ENCODE measurements around the gene FBN1.

FBN1 gene

DNA sequence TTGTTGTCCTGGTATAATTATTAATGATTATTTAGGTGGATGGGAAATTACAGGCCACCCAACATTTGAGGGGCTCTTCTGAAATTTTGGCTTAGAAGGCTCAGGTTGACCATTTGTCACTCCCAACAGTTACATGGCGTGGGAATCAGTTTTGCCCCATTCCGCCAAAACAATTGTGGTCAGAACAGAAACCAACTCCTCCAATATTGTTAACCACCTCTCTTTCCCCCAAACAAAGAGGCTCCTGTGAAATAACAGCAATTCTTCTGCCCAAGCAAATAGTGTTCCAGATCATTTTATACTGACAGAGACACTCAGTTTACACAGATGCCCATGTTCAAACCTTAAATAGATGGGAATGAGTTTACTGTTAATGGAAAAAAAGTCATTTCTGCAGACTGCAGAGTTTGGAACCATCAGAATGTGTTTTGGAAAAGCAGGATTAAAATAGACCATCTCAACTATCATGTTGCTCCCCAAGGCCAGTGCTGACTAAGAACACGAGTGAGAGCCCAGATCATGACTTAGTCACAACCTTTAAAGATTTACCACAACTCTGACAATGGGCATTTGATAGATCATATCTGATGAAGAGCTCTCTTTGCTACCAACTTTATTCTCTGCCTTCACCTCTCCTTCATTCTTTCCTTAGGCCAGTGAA is 212.2 kb downstream of the FBN1 start:
- DNase-seq (ENCODE audit: low read depth, low spot score), result no peak

DNA sequence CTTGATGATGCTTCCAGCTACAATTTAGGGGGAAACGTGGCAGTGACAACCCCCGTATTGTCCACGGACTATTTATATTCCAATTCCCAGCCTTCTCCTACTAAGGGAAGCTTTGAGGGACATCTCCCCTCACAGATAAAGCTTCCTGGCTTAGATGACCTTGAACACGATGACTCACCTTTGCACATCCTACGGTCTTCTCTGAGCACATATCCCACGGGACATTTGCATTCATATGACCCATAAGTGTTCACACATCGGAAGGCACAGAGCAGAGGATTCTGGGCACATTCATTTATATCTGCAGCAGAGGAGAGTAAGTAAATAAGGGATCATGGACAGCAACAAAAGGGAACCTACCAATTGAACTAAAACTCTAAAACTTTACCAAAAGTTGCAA is 212.8 kb downstream of the FBN1 start:
- no peak for DNase-seq (ENCODE audit: low read depth, low spot score)

DNA sequence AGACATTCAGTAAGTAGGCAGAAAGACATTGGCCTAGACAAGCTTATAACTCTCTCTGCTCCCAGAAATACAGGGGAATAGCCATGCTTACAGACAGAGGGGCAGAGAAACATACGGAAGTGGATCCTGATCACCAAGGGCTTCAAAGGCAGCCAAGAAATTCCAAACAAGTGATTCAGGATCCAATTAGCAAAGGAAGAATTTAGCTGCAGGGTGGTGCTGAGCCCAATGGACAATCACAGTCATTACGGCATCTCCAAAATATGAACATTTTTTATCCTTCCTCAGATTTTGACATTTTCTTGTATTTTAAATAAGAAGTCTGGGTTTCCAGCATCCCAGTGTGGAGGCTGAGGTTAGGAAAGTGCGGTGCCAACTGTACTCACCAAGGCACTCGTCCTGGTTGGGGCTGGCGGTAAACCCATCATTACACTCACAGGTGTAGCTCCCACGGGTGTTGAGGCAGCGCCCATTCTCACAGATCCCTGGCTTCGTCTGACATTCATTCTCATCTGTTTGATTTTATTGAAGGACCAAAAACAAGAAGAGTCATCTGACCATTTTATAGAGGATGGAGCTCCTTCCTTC is 217.5 kb downstream of the FBN1 start:
- DNase-seq (ENCODE audit: low read depth, low spot score), result no peak

DNA sequence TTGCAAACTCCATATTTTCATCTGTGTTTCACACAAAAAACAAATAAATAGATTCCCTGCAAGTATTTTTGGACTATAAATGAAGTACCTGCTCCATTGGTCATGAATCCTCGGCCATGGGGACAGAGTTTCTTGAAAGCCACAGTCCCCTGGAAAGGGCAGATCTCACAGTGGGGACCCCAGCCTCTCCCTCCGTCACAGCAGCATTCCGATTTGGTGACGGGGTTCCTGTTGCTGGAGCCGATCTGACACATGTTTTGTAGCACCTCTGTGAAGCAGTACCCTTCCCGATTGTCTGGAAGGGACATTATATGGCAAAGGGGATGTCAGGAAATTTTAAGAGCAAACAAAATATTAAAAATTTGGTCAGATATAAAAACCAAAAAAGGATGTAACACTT is 218.0 kb downstream of the FBN1 start:
- no peak for DNase-seq (ENCODE audit: low read depth, low spot score)

DNA sequence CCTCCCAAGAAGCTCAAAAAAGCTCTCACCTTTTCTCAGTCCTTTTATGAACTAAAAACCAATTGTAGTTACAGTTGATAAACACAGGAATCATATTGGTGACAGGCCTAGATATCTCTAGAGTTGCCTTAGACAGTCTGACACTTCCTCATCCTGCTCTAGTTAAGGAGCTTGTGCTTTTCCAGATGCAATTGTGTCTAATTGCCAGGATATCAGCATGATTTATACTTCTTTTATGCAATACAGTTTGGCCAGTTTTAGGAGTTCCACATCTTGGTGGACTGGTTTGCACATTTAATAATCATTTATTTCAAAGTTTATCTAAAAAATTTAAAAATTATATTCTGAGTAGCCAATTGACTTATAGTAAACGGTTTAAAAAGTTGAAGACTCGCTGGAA is 218.6 kb downstream of the FBN1 start:
- DNase-seq (ENCODE audit: low read depth, low spot score), result no peak

DNA sequence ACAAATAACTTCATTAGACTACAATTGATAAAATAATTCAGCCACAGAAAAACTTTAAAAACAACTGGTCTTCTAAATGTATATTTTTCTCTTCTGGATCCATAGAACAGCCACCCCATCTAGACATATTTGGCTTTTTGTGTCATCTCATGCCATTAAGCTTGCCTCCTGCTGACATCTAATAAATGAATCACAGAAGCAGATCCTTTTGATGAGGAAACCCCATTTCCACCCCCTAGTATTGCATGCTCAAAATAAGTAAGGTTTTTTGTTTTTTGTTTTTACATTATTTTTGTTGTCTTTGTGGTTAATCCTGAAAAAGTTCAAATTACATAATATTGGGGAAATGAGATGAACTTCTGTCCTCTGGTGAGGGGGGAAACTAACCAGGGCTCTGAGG is 219.5 kb downstream of the FBN1 start:
- no peak for DNase-seq (ENCODE audit: low read depth, low spot score)

DNA sequence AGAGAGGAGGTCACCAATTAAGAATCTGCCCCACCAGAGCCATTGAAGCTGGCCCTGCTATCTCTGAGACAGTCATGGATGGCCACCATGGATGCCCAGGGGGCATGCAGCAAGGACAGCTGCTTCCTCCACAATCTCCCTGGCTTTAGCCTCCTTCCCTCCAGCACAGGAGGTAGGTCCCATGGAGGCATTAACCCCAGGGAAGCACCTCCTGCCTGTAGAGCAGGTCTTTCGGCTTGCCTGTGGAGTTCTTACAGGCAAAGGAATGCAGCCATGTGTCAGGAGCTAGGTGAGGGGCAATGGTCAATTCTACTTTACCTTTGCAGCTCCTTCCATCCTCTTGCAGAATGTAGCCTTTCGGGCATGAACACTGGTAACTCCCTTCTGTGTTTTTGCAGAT is 220.5 kb downstream of the FBN1 start:
- DNase-seq (ENCODE audit: low read depth, low spot score), result no peak

DNA sequence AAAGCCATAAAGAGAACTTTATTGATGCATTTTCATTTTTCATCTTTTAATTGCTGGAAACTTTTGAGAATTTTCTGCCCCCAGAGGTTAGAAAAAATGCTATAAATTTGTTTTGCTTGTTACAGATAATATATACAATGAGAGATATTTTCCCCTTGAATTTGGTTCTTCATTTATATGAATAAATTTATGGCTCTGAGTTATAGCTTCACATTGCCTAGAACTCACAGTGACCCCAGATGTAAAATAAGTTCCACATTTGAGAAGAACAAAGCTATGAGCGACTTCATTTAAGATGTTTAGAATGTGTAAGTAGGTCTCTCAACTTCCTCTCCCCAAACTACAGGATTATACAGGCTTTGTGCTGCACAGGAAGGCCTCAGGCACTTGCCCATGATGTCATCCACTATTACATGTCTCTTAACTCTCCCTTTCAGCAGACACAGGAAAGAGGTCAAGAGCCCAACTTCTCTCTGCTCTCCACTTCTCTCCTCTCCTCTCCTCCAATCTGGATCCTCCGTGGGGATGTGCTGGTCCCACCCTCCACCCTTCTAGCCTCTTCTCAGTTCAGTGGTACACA is 221.5 kb downstream of the FBN1 start:
- no peak for DNase-seq (ENCODE audit: low read depth, low spot score)

DNA sequence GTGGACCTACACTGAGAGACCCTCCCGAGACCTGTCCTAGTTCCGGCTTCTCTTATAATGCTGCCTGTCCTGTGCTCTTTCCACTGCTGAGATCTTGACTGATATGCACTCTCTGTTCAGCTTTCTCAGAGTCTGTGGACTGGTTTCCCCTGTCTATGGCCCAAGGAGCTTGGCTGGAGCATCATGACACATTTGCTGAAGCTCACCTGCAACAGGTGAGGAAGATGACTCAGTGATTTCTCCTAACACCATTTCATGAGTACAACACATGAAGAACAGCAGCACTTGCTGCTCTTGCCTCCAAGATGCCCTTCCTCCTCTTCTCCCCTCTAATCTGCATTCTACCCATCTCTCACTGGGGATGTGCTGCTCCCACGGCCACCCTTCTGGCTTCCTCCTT is 222.2 kb downstream of the FBN1 start:
- no peak for DNase-seq (ENCODE audit: low read depth, low spot score)

DNA sequence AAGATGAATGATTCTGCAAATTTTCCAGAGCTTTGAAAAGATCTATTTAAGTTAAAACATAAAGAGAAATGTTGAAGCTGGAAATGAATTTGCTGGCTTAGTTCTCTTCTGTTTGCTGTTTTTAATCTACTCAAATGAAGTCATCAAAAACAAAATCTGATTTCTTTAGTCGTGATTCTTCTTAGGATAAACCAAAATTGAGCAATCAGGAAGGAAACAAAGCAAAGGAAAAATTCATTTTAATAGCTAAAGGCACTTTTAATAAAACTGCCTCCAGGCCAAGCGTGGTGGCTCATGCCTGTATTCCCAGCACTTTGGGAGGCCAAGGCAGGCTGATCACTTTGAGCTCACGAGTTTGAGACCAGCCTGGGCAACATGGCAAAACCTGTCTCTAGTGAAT is 223.1 kb downstream of the FBN1 start:
- DNase-seq (ENCODE audit: low read depth, low spot score), result no peak

DNA sequence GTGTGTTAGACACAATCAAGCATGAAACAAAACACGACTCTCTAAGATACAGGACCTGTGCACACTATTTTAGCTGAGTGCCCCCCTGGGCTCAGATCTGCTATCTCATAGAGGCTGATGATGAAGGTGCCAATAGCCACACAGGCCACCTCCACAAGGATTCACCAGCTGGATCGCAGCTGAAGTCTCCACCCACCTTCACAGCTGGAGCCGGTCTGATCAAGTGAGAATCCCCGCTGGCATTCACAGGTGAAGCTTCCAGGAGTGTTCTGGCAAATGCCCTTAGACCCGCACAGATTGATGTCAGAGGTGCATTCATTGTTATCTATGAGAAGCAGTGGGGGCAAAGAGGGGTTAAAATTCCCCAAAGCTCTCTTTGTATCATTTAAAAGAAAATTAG is 224.1 kb downstream of the FBN1 start:
- DNase-seq (ENCODE audit: low read depth, low spot score), result no peak

DNA sequence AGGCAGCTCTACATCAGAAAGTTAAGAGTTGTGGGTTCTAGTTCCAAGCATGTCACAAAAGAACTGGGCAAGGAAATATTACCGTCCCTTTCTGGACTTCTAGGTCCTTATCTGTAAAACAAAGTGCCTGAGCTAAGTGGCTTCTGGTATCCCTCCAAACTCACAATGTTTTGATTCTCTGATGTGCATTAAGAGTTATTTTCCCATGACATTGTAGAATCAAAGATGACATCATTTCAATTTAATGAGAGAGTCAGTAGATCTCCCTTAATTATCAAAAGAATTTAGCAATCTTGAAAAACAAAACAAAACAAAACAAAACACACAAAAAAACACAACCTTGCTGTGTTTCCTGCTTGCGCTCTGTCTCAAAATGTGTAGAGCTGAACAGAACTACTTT is 225.6 kb downstream of the FBN1 start:
- no peak for DNase-seq (ENCODE audit: low read depth, low spot score)

DNA sequence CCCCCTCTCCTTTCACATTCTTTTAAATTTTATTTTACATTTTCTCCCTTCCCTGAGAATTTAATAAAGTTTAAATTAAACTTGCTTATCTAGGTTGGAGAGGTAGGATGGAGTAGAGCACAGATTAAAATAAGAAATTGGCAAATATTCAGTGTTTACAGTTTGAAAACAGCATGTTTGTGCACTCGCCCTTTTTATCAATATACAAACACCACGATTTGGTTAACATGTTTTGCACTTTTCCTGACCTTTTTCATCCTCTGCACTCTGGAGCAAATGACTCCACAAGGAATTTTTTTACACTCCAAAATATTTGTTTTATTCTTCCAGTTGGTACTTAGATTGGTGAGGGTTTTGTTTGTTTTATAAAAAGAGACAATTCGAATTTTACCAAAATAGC is 227.2 kb downstream of the FBN1 start:
- DNase-seq (ENCODE audit: low read depth, low spot score), result no peak

DNA sequence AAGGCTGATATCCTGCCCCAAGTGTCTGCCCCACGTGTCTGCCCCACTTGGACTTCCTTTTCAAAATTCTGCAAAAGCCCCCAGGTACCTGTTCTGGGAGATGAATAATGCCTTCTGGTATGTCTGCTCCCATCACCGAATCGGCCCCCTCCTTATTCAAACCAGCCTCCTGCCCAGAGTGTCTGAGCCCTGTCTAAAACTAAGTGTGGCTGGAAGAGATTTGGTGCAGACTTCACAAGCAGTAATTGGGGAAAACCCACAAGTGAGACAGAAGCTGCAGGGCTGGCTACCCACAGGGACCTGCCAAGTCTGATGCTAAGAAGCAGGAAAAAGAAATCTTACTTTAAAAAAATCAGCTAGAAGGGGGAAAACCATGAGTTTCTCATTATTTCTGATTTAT is 229.2 kb downstream of the FBN1 start:
- DNase-seq (ENCODE audit: low read depth, low spot score), result no peak

DNA sequence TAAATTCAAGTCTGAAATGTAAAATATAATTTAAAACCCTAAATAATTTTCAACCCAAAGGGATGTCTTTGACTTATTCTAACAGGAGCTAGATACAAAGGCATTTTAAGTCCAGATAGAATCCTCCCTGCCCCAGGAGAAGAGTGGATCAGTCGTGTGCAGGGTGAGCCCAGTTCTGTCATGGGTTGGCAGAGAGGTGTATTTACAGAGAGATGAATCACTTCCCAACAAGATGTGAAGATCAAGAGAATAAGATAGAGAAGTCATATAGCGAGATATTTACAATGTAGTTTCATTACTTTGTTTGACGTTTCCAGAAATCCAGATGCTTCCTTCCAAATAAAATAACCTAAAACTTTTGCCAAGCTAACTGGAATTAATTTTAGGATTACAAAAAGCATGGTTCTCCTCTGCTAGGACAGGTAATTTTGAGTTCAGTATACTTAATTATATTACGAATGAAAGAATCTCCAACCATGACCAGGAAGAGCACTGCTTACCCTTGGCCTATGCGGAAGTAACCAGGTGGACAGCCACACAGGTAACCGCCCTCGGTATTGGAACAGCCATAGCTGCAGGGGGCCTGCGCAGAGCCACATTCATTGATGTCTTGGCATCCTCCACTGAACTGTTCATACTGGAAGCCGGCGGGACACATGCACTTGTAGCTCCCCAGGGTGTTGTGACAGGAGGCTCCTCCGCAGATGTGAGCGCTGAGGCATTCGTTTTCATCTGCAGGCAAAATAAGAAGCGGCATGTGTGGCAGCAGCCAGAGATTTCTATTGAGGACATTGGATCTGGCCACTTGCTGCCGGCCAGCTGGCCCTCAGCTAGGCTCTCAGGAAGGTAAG is 230.2 kb downstream of the FBN1 start:
- no peak for DNase-seq (ENCODE audit: low read depth, low spot score)

DNA sequence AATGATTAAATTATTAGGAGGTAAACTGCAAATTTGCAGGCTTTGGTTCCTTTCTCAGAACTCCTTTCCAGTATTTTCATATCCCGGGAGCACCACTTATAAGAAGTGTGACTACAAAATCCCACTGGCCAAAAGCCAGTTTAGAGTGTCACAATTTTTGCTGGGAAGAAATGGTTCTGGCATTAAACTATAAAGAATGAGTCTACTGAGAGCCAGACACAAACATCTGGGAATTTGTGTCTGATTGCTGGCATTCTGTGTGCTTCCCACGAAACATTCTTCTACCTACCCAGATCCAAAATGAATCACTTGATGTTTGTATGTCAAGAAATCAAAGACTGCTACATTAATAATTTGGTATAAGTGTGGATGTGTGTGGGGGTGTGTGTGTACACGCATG is 231.5 kb downstream of the FBN1 start:
- DNase-seq (ENCODE audit: low read depth, low spot score), result no peak

DNA sequence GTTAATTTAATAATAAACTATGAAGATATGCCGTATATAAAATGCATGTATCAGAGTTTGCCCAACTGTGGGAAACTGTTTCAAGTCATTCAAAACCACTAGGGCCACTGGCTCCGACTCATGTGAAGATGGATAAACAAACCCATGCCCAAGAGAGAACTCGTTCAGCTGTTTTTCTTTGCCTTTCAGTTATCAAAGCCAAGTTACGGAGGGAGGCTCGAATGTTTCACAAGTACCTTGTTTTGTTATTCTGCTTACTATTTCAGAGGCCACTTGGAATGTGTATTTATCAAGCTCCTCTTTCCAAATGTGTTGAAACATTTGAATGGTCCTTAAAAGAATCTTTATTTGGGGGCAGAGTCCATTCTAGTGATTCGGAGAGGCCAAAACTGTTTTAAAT is 232.2 kb downstream of the FBN1 start:
- DNase-seq (ENCODE audit: low read depth, low spot score), result no peak

DNA sequence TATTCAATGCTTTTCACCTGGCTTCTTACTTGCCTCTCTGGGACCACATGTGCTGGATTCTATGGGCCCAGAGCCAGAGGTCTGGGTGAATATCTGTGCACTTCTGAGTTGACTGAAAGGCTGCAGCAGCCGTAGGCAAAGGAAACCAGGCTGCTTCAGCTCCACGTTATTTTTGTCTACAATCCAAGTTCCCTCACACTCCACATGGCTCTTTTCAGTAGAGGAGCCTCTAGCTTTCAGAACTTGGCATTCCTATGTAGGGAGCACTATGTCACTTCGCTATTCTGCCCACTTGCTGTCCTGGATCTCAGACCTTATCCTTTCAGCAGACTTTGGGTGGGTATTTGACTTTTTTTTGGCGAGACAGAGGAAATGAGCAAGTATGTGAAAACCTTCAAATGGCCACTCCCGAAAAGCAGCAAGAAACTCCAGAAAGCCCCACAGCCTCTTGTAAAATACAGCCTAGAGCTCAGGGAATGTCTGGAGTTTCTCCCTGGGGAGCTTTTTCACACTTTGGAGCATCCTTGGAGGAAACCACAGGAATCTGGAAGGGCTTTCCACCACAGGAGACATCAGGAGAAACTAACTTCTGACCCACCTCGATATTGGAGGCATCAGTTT is 233.4 kb downstream of the FBN1 start:
- DNase-seq (ENCODE audit: low read depth, low spot score), result no peak

DNA sequence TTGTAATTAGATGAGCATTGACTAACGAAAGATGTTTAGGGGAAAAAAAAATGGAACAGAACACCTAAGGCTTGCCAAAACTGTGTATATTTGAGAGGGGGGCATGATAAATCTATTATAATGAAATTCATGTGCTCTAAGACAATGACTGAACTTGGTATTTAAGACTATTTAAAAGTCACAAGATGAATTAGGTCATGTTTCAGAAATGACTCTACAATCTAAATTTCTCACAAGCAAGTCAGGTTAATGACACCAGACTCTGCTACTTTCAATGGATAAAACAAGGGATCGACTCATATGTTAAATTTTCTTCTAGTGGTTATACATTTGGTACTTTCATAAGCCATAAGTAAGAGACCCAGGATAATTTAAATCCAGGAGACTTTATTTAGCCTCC is 235.9 kb downstream of the FBN1 start:
- DNase-seq (ENCODE audit: low read depth, low spot score), result no peak

DNA sequence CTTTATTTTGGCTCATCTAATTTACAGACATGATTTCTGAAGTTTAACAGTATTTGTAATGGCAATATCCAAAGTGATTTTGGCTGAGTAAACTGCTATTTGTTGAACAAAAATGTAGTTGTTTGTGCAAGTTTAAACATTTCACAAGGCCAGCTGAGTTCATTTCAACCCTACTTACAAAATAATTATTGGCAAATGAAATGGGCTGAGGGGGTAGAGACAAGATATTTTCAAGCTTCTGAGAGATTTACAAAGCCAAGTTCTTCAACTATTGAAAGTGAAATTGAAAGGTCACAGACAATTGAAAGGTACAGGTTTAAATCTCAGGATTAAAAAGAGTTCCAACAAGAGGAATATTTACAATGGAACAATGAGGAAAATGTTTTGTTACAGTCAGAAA is 237.2 kb downstream of the FBN1 start:
- no peak for DNase-seq (ENCODE audit: low read depth, low spot score)

DNA sequence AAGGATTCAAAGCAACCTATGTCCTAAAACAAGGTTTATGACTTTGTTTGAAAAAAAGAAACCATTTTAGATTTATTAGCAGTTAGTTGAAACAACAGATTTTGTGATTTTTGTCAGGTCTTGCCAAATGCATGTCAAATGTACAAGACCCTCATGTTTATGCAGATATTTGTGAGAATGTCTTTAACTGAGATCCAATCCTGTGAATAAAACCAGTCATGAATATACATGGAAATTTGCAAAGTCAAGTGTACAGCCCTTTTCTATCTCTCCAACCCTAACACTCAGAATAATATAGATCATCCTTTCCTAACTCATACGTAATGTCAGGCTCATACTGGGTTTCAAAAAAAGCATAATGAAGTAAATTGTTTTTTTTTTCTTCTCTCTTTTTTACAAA is 237.9 kb downstream of the FBN1 start:
- no peak for DNase-seq (ENCODE audit: low read depth, low spot score)

DNA sequence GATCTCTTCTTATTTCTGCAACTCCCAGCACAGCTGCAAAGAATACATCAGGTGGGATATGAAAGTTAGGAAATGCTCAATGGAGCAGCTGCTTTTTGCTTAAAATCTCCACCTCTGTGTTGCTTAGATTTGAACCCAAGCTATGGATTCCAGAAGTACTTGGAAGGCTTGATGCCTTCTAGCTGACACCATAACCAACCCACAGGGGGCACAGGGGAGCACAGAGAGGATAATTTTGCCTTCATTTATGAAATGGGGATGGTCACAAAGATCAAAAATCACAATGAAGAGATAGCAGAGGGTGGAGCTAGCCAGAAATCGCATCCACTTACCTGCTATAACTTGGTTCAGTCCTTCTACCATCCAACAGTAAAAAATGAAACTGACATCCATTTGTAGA is 238.6 kb downstream of the FBN1 start:
- no peak for DNase-seq (ENCODE audit: low read depth, low spot score)

All from activated CD4-positive, CD25-positive, alpha-beta regulatory T cell treated with anti-CD3 and anti-CD28 coated beads, Interleukin-2, amount 50 U/mL, for 16 hours (primary cell).